Spinal cord (tissue), 4 donors: ENCODE measurements around the gene ALDOA. TPM values are rescaled to one million over a fixed set of nuclear protein-coding genes. Genes with fewer than 3 reads are reported as not detected.

Source experiments
- polyA plus RNA-seq, 2 donors: library from polyadenylated mRNA; unstranded; fragments of 120-200 nt; gene quantifications; one replicate each; pipeline ENCODE4 v1.2.1, GENCODE V29; 2013; ENCODE audit not compliant: insufficient read length in 2 of 2
- total RNA-seq, 2 donors: library from RNA; depleted of rRNA in 1 of 2; stranded (reverse); fragments of 120-200 nt in 1 of 2; fragments of >200 nt in 1 of 2; gene quantifications; one replicate each; pipeline versions ENCODE4 v1.2.3 to v1.2.4, GENCODE V29; 2013 to 2014

ALDOA gene
- total and polyA plus RNA-seq, 4 donors = 264 to 849 (median 713) TPM

Other genes with a start within 250 kb of the ALDOA start
- gene PAGR1, start 249.6 kb upstream of the ALDOA start, total RNA-seq = 10 to 100 TPM in 1 of 2 donors, 1 to 10 TPM in 1; 8.2 to 48.5 TPM
- 10 to 100 TPM; 53.5 to 65.5 TPM for gene PAGR1, start 249.6 kb upstream of the ALDOA start, polyA plus RNA-seq
- gene MVP, start 245.3 kb upstream of the ALDOA start, total RNA-seq = 10 to 100 TPM; 20.3 to 35.8 TPM
- 10 to 100 TPM; 11.8 to 14.9 TPM for gene MVP, start 245.3 kb upstream of the ALDOA start, polyA plus RNA-seq
- 10 to 100 TPM; 51.3 to 78.6 TPM for gene CDIPT, start 202.5 kb upstream of the ALDOA start, total RNA-seq
- 100 to 1,000 TPM; 103 to 121 TPM for gene CDIPT, start 202.5 kb upstream of the ALDOA start, polyA plus RNA-seq
- gene SEZ6L2, start 166.2 kb upstream of the ALDOA start, total RNA-seq = 10 to 100 TPM; 32.7 to 66.3 TPM
- gene SEZ6L2, start 166.2 kb upstream of the ALDOA start, polyA plus RNA-seq = 100 to 1,000 TPM; 138 to 155 TPM
- gene ASPHD1, start 165.3 kb upstream of the ALDOA start, total RNA-seq = 10 to 100 TPM in 1 of 2 donors, 1 to 10 TPM in 1; 4.2 to 15.1 TPM
- 10 to 100 TPM; 49.8 to 52.7 TPM for gene ASPHD1, start 165.3 kb upstream of the ALDOA start, polyA plus RNA-seq
- 10 to 100 TPM; 11.0 to 15.4 TPM for gene KCTD13, start 139.5 kb upstream of the ALDOA start, total RNA-seq
- 10 to 100 TPM; 64.2 to 79.2 TPM for gene KCTD13, start 139.5 kb upstream of the ALDOA start, polyA plus RNA-seq
- 10 to 100 TPM; 32.5 to 83.1 TPM for gene TMEM219, start 103.7 kb upstream of the ALDOA start, total RNA-seq
- 10 to 100 TPM; 83.5 to 91.4 TPM for gene TMEM219, start 103.7 kb upstream of the ALDOA start, polyA plus RNA-seq
- 10 to 100 TPM; 42.2 to 52.3 TPM for gene TAOK2, start 91.9 kb upstream of the ALDOA start, total RNA-seq
- gene TAOK2, start 91.9 kb upstream of the ALDOA start, polyA plus RNA-seq = 10 to 100 TPM; 80.6 to 87.1 TPM
- 10 to 100 TPM; 12.2 to 13.7 TPM for gene HIRIP3, start 70.1 kb upstream of the ALDOA start, total RNA-seq
- gene HIRIP3, start 70.1 kb upstream of the ALDOA start, polyA plus RNA-seq = 10 to 100 TPM; 26.2 to 28.8 TPM
- gene INO80E, start 69.5 kb upstream of the ALDOA start, total RNA-seq = 10 to 100 TPM; 24.9 to 50.6 TPM
- gene INO80E, start 69.5 kb upstream of the ALDOA start, polyA plus RNA-seq = 10 to 100 TPM; 66.4 to 70.9 TPM
- gene DOC2A, start 54.7 kb upstream of the ALDOA start, total RNA-seq = 10 to 100 TPM in 1 of 2 donors, 1 to 10 TPM in 1; 7.6 to 14.8 TPM
- gene DOC2A, start 54.7 kb upstream of the ALDOA start, polyA plus RNA-seq = 10 to 100 TPM; 60.4 to 61.6 TPM
- not detected for gene C16orf92, start 42.6 kb upstream of the ALDOA start, total RNA-seq
- gene C16orf92, start 42.6 kb upstream of the ALDOA start, polyA plus RNA-seq = 1 to 10 TPM in 1 of 2 donors, under 1 TPM in 1; 0.76 to 2.0 TPM
- 10 to 100 TPM; 10.2 to 19.2 TPM for gene TLCD3B, start 34.5 kb upstream of the ALDOA start, total RNA-seq
- gene TLCD3B, start 34.5 kb upstream of the ALDOA start, polyA plus RNA-seq = 100 to 1,000 TPM; 119 to 136 TPM
- gene PPP4C, start 10.2 kb downstream of the ALDOA start, total RNA-seq = 10 to 100 TPM; 51.6 to 59.6 TPM
- gene PPP4C, start 10.2 kb downstream of the ALDOA start, polyA plus RNA-seq = 100 to 1,000 TPM in 1 of 2 donors, 10 to 100 TPM in 1; 96.0 to 104 TPM
- gene TBX6, start 26.2 kb downstream of the ALDOA start, total RNA-seq = under 1 TPM; 0.20 to 0.99 TPM
- 1 to 10 TPM; 1.0 to 2.7 TPM for gene TBX6, start 26.2 kb downstream of the ALDOA start, polyA plus RNA-seq
- 10 to 100 TPM; 30.6 to 40.9 TPM for gene YPEL3, start 30.5 kb downstream of the ALDOA start, total RNA-seq
- 100 to 1,000 TPM; 131 to 142 TPM for gene YPEL3, start 30.5 kb downstream of the ALDOA start, polyA plus RNA-seq
- 1 to 10 TPM; 1.2 to 4.8 TPM for gene GDPD3, start 47.8 kb downstream of the ALDOA start, total RNA-seq
- gene GDPD3, start 47.8 kb downstream of the ALDOA start, polyA plus RNA-seq = 10 to 100 TPM in 1 of 2 donors, 1 to 10 TPM in 1; 6.8 to 10.9 TPM
- gene MAPK3, start 57.5 kb downstream of the ALDOA start, total RNA-seq = 10 to 100 TPM; 25.0 to 42.2 TPM
- 100 to 1,000 TPM; 136 to 144 TPM for gene MAPK3, start 57.5 kb downstream of the ALDOA start, polyA plus RNA-seq
- gene CORO1A, start 117.8 kb downstream of the ALDOA start, total RNA-seq = 10 to 100 TPM; 13.8 to 25.8 TPM
- 10 to 100 TPM; 44.8 to 50.6 TPM for gene CORO1A, start 117.8 kb downstream of the ALDOA start, polyA plus RNA-seq
- 100 to 1,000 TPM in 1 of 2 donors, 10 to 100 TPM in 1; 10.1 to 102 TPM for gene BOLA2B, start 127.9 kb downstream of the ALDOA start, total RNA-seq
- gene BOLA2B, start 127.9 kb downstream of the ALDOA start, polyA plus RNA-seq = 10 to 100 TPM; 37.8 to 45.9 TPM
- gene SLX1A, start 128.1 kb downstream of the ALDOA start, total RNA-seq = 10 to 100 TPM in 1 of 2 donors, 1 to 10 TPM in 1; 4.5 to 24.0 TPM
- 10 to 100 TPM; 32.5 to 47.2 TPM for gene SLX1A, start 128.1 kb downstream of the ALDOA start, polyA plus RNA-seq
- 10 to 100 TPM in 1 of 2 donors, 1 to 10 TPM in 1; 1.5 to 17.4 TPM for gene SULT1A3, start 133.5 kb downstream of the ALDOA start, total RNA-seq
- 10 to 100 TPM; 16.9 to 21.3 TPM for gene SULT1A3, start 133.5 kb downstream of the ALDOA start, polyA plus RNA-seq
- gene NPIPB13, start 182.7 kb downstream of the ALDOA start, total RNA-seq = 1 to 10 TPM; 3.0 to 4.3 TPM
- 10 to 100 TPM in 1 of 2 donors, 1 to 10 TPM in 1; 5.6 to 32.5 TPM for gene NPIPB13, start 182.7 kb downstream of the ALDOA start, polyA plus RNA-seq